WTC11 (cell line): ENCODE results near the gene CCNF. TPM values are rescaled to one million over a fixed set of nuclear protein-coding genes. Genes with fewer than 3 reads are reported as not detected.

Source experiments
- ATAC-seq: fragments of 200-7000 bp; cut with Tn5 transposase; 2 replicates; pipeline ENCODE4 v1.10.0; 2021; ENCODE audit warnings: mild to moderate bottlenecking, moderate library complexity
- CTCF ChIA-PET: fragments of 300-600 bp; sonication (Branson Sonifier 250); formaldehyde crosslinking; loops from one replicate; lab custom pipeline; 2021; ENCODE audit warnings: antibody characterized with exemption; lab: Charles Lee
- POLR2A ChIA-PET: fragments of 350-600 bp; sonication (Branson Sonifier 250); formaldehyde crosslinking; loops from one replicate; lab custom pipeline; 2021; ENCODE audit warnings: antibody characterized with exemption; lab: Charles Lee
- DNase-seq: peaks from one replicate; pipeline ENCODE4 v3.0.0; 2021; ENCODE audit warnings: low spot score
- H3K27ac Mint-ChIP-seq: 2 replicates; pipeline ENCODE4 v1.8.0; 2021; ENCODE audit warnings: mixed read lengths
- H3K27me3 Mint-ChIP-seq: 2 replicates; pipeline ENCODE4 v1.8.0; 2021; ENCODE audit warnings: low read depth, mild to moderate bottlenecking, moderate library complexity, mixed read lengths
- H3K36me3 Mint-ChIP-seq: 2 replicates; pipeline ENCODE4 v1.8.0; 2021; ENCODE audit warnings: mixed read lengths
- H3K4me1 Mint-ChIP-seq: 2 replicates; pipeline ENCODE4 v1.8.0; 2022; ENCODE audit warnings: mixed read lengths
- H3K4me3 Mint-ChIP-seq: 2 replicates; pipeline ENCODE4 v1.8.0; 2021; ENCODE audit warnings: mild to moderate bottlenecking, moderate library complexity, mixed read lengths
- H3K9me3 Mint-ChIP-seq: 2 replicates; pipeline ENCODE4 v1.8.0; 2021; ENCODE audit warnings: mixed read lengths
- ARID4B ChIP-seq: sonication (generic); formaldehyde crosslinking; IDR thresholded peaks from 2 replicates; pipeline ENCODE4 v1.8.0; 2023; ENCODE audit warnings: missing genetic modification reagents, mild to moderate bottlenecking, borderline replicate concordance
- CTCF ChIP-seq: fragments of 200-600 bp; IDR thresholded peaks from 2 replicates; pipeline ENCODE4 v1.8.0; 2022; ENCODE audit warnings: antibody characterized with exemption
- HMGXB4 ChIP-seq: sonication (generic); formaldehyde crosslinking; IDR thresholded peaks from 2 replicates; pipeline ENCODE4 v1.8.1; 2023; ENCODE audit warnings: mild to moderate bottlenecking, moderate library complexity, missing genetic modification reagents
- NFYB ChIP-seq: sonication (generic); formaldehyde crosslinking; conservative IDR thresholded peaks from 2 replicates; pipeline ENCODE4 v1.8.0; 2022; ENCODE audit warnings: low read depth, missing genetic modification reagents
- SOX15 ChIP-seq: fragments of 250-450 bp; sonication (Bioruptor Pico); IDR thresholded peaks from 2 replicates; pipeline ENCODE4 v1.9.0; 2021; ENCODE audit warnings: mild to moderate bottlenecking
- ZNF671 ChIP-seq: fragments of 250-450 bp; sonication (Bioruptor Pico); IDR thresholded peaks from 2 replicates; pipeline ENCODE4 v1.8.0; 2021; ENCODE audit warnings: mild to moderate bottlenecking
- total RNA-seq: library from RNA; stranded (reverse); gene quantifications from 3 replicates; pipeline ENCODE4 v1.2.3, GENCODE V29; 2021
- TF ChIP-seq, protein P1 (sequence below): sonication (generic); formaldehyde crosslinking; IDR thresholded peaks from 2 replicates; pipeline ENCODE4 v1.8.0; 2022; ENCODE audit warnings: mild to moderate bottlenecking, missing genetic modification reagents
- TF ChIP-seq, protein P2 (sequence below): sonication (generic); formaldehyde crosslinking; IDR thresholded peaks from 2 replicates; pipeline ENCODE4 v1.8.1; 2022; ENCODE audit warnings: low read depth, missing genetic modification reagents, borderline replicate concordance
- TF ChIP-seq, protein P3 (sequence below): fragments of 250-450 bp; sonication (Bioruptor Pico); conservative IDR thresholded peaks from 2 replicates; pipeline ENCODE4 v1.9.0; 2021; ENCODE audit warnings: mild to moderate bottlenecking
- TF ChIP-seq, protein P4 (sequence below): fragments of 250-450 bp; sonication (Bioruptor Pico); IDR thresholded peaks from 2 replicates; pipeline ENCODE4 v1.9.0; 2021; ENCODE audit warnings: mild to moderate bottlenecking, borderline replicate concordance

CCNF gene
- total RNA-seq, 1 experiment from 2014 or later: 65.7 TPM

DNA sequence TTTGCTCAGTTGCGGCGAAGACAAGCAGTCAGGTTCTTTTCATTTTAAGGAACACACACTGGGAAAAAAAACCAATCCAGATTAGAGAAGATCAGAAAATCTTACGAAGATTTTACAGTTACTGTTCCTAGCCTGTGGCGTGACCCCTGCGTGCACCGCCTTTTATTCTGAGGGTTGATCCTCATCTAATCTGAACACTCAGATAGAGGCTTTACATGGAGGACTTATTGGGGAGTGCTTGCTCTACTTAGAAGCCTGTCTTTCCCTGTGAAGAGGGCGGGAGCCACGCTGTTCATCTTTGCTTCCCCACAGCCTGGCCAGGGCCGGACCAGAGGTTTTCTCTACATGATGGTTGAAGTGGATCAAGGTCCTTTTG is 47.1 kb downstream of the CCNF start (continued):
- TF ChIP-seq ARID4B (CRISPR knock-in tag) (no peak), NFYB (CRISPR knock-in tag) (no peak)
- TF ChIP-seq, protein P1, sequence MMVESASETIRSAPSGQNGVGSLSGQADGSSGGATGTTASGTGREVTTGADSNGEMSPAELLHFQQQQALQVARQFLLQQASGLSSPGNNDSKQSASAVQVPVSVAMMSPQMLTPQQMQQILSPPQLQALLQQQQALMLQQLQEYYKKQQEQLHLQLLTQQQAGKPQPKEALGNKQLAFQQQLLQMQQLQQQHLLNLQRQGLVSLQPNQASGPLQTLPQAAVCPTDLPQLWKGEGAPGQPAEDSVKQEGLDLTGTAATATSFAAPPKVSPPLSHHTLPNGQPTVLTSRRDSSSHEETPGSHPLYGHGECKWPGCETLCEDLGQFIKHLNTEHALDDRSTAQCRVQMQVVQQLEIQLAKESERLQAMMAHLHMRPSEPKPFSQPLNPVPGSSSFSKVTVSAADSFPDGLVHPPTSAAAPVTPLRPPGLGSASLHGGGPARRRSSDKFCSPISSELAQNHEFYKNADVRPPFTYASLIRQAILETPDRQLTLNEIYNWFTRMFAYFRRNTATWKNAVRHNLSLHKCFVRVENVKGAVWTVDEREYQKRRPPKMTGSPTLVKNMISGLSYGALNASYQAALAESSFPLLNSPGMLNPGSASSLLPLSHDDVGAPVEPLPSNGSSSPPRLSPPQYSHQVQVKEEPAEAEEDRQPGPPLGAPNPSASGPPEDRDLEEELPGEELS (CRISPR knock-in tag): no peak
- TF ChIP-seq, protein P2, sequence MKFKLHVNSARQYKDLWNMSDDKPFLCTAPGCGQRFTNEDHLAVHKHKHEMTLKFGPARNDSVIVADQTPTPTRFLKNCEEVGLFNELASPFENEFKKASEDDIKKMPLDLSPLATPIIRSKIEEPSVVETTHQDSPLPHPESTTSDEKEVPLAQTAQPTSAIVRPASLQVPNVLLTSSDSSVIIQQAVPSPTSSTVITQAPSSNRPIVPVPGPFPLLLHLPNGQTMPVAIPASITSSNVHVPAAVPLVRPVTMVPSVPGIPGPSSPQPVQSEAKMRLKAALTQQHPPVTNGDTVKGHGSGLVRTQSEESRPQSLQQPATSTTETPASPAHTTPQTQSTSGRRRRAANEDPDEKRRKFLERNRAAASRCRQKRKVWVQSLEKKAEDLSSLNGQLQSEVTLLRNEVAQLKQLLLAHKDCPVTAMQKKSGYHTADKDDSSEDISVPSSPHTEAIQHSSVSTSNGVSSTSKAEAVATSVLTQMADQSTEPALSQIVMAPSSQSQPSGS (CRISPR knock-in tag): no peak

DNA sequence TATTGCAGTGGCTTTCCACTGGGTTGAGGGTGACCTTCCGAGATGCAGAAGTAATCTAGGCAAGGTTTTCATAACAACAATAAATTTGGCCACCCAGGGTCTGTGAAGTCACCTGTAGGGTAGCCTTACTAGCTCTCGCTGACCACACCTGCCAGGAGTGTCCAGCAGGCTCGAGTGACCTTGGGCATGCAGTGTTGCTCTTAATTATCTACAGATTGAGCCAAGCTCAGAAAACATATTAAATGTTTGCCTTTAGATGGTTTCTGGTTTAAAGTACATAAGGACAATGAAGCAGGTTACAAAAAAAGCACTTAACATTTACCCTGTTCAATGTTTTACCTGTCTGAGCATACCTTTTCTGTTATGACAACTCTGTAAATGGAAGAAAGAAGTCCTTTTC is 47.5 kb downstream of the CCNF start:
- Mint-ChIP-seq H3K4me1 (peaks cover 8% of the 10 kb centered on the region), H3K4me3 (peak overlapping the region; percentile 66; the same call in 1 of the 2 replicates), H3K9me3 (no peaks in the 10 kb centered on the region), H3K27ac (no peak overlapping the region), H3K27me3 (peaks cover 24% of the 10 kb centered on the region), H3K36me3 (no peaks in the 10 kb centered on the region)
- DNase-seq: no peak
- ChIA-PET CTCF (interaction anchor here (0.8 to 1.7 kb wide), 2 partner anchors 20 to 25 kb away, joined by 3 to 9 read pairs; no protein-coding TSS in a partner anchor), POLR2A (no interaction called here)
- TF ChIP-seq CTCF: no peak
- TF ChIP-seq, protein P3, sequence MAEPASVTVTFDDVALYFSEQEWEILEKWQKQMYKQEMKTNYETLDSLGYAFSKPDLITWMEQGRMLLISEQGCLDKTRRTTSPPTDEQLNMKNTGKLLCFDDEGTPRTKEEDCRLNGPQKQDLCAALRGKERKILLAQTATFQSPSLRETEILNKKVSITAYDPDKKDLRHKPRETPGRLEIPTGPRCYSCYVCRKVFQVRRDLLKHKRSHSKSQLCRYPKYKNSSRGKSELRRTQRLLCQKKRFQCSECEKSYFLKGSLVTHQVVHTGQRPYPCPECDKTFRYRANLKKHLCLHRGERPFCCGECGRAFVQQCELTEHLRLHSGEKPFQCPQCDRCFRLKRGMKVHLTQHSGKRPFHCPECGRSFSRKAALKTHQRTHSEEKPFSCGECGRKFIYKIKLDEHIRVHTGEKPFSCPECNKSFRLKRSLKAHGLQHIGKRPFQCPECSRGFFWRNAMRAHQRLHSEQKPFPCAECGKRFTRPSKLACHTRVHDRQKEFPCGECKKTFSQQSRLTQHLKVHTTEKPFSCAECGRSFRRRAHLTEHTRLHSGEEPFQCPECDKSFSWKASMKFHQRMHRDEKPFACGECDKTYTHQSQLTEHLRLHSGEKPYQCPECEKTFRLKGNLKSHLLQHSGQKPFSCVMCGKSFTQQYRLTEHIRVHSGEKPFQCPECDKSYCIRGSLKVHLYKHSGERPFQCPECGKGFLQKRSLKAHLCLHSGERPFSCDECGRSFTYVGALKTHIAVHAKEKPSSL (CRISPR knock-in tag): no peak
- TF ChIP-seq, protein P4, sequence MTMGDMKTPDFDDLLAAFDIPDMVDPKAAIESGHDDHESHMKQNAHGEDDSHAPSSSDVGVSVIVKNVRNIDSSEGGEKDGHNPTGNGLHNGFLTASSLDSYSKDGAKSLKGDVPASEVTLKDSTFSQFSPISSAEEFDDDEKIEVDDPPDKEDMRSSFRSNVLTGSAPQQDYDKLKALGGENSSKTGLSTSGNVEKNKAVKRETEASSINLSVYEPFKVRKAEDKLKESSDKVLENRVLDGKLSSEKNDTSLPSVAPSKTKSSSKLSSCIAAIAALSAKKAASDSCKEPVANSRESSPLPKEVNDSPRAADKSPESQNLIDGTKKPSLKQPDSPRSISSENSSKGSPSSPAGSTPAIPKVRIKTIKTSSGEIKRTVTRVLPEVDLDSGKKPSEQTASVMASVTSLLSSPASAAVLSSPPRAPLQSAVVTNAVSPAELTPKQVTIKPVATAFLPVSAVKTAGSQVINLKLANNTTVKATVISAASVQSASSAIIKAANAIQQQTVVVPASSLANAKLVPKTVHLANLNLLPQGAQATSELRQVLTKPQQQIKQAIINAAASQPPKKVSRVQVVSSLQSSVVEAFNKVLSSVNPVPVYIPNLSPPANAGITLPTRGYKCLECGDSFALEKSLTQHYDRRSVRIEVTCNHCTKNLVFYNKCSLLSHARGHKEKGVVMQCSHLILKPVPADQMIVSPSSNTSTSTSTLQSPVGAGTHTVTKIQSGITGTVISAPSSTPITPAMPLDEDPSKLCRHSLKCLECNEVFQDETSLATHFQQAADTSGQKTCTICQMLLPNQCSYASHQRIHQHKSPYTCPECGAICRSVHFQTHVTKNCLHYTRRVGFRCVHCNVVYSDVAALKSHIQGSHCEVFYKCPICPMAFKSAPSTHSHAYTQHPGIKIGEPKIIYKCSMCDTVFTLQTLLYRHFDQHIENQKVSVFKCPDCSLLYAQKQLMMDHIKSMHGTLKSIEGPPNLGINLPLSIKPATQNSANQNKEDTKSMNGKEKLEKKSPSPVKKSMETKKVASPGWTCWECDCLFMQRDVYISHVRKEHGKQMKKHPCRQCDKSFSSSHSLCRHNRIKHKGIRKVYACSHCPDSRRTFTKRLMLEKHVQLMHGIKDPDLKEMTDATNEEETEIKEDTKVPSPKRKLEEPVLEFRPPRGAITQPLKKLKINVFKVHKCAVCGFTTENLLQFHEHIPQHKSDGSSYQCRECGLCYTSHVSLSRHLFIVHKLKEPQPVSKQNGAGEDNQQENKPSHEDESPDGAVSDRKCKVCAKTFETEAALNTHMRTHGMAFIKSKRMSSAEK (CRISPR knock-in tag): no peak
- TF ChIP-seq ZNF671 (CRISPR knock-in tag): no peak
- no peak for TF ChIP-seq HMGXB4 (CRISPR knock-in tag)
- TF ChIP-seq SOX15 (CRISPR knock-in tag): no peak
- no peak for ATAC-seq
